ENCODE data around the gene GADD45G. TPM values are rescaled to one million over a fixed set of nuclear protein-coding genes. Genes with fewer than 3 reads are reported as not detected.

Gene GADD45G
- total and polyA plus RNA-seq, 7 donors = 5.7 to 37.8 (median 19.7) TPM

- Histone ChIP-seq H3K4me1 (peaks cover 0 to 27% (median 24%) of the 10 kb centered on the region in 4 donors), H3K36me3 (no peaks in the 10 kb centered on the region), H3K27ac (no peak overlapping the region), H3K4me3 (no peak overlapping the region), H3K27me3 (no peaks in the 10 kb centered on the region), H3K9me3 (no peaks in the 10 kb centered on the region)
- 86 to 94% methylated on average over 6 of the region's 6 CpGs for WGBS, 2 donors
- peak; percentile 41 for DNase-seq
- intact Hi-C loops (cut with DNase I) = no loop called here
- TF ChIP-seq POLR2A (IDR thresholded peaks at IDR 0.05) (no peak), EP300 (IDR thresholded peaks at IDR 0.05) (no peak), POLR2AphosphoS5 (IDR thresholded peaks at IDR 0.05) (no peak), CTCF (IDR thresholded peaks at IDR 0.05) (no peak)
These were observed 38.0 kb downstream of the GADD45G start for GRCh38 chr9:89642789-89643188.

DNA sequence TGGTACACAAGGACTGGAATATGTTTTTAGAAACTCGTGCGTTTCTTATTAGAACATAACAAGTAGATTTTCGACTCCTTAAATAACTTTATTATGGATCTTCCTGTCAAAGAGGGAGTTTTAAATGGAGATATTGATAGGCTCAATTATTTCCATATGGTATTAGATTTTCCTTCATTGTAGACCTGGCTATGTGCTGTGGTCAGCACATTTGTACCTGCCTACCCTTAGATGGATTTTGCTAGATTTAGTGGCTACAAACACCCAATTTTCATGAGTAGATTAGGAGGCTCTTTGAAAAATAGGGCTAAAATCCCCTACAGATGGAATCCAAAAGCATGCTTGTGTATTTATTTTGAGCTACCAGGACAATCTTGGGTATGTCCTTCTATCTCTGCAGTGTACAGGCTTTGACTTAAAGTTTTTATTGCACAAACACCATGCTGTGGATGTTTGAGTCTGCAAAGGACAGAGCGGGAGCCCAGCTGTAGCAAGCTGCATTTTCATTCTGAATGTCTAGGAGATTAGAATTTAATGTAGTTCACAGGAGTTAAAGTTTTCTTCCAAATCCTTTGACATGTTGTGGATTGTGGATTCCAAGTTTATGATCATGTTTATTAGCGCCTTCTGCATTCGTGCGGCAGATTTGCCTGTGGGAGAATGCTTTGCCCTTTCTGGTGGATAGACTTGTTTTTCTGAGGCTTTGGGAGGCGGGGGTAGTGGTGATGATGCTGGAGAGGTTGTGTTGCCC is 41.6 kb downstream of the GADD45G start:
- H3K9me3 ChIP-seq = no peaks in the 10 kb centered on the region
- H3K4me1 ChIP-seq = no peaks in the 10 kb centered on the region
- no peaks in the 10 kb centered on the region for H3K36me3 ChIP-seq
- H3K27ac ChIP-seq = no peak overlapping the region
- H3K4me3 ChIP-seq = no peak overlapping the region
- H3K27me3 ChIP-seq = no peaks in the 10 kb centered on the region
- 89 to 90% methylated on average over 8 of the region's 8 CpGs for WGBS, 2 donors
- DNase-seq = no peak
- no peak for TF ChIP-seq POLR2A (IDR thresholded peaks at IDR 0.05)
- intact Hi-C loops (cut with DNase I) = no loop called here

- Histone ChIP-seq H3K27ac (no peak overlapping the region), H3K9me3 (no peaks in the 10 kb centered on the region), H3K4me1 (no peaks in the 10 kb centered on the region), H3K4me3 (no peak overlapping the region), H3K27me3 (no peaks in the 10 kb centered on the region), H3K36me3 (no peaks in the 10 kb centered on the region)
- TF ChIP-seq CTCF (IDR thresholded peaks at IDR 0.05) (no peak), POLR2A (IDR thresholded peaks at IDR 0.05) (no peak), EP300 (IDR thresholded peaks at IDR 0.05) (no peak), POLR2AphosphoS5 (IDR thresholded peaks at IDR 0.05) (no peak)
- intact Hi-C loops (cut with DNase I) = no loop called here
- 80 to 81% methylated on average over 15 of the region's 15 CpGs for WGBS, 2 donors
- peak; percentile 40 for DNase-seq
These were observed 42.7 kb downstream of the GADD45G start for GRCh38 chr9:89647366-89648128.

DNA sequence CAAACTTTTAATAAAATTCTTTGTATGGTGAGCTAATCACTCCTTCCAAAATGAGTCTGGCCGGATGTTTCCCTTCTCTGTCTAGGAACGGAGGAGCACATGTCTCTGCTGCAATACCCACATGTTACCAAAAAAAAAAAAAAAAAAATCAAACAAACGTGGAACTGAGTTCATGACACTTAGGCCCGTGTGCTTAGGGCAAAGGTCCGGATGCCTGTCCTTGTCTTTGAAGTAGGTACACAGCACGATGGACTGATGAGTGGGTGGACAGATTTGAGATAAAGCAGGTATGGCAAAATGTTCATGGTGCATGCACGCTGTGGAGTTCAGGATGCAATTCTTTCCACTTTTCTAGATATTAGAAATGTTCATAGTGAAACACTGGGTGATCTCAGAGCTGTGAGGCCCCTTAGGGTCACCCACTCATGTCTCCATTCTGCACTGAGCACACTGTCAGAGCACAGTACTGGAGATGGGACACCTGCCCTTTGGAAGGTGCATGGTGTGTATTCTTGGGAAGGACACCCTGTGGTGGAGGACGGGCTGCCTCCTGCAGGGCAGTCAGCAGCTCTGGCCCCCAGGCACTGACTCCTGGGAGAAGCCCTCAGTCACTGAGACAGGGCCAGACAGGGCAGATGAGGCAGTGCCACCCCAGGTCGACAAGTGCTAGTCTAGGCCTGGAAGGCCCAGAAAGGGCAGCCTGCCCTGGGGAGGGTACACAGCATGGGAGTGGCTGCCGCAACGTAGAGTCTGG is 43.6 kb downstream of the GADD45G start:
- H3K4me3 ChIP-seq = no peak overlapping the region
- no peaks in the 10 kb centered on the region for H3K4me1 ChIP-seq
- WGBS, 2 donors = 68 to 77% methylated on average over 11 of the region's 11 CpGs
- no peak overlapping the region for H3K27ac ChIP-seq
- TF ChIP-seq EP300 (IDR thresholded peaks at IDR 0.05) (no peak), POLR2A (IDR thresholded peaks at IDR 0.05) (no peak)
- no peaks in the 10 kb centered on the region for H3K9me3 ChIP-seq
- intact Hi-C loops (cut with DNase I) = no loop called here
- no peaks in the 10 kb centered on the region for H3K36me3 ChIP-seq
- H3K27me3 ChIP-seq = no peaks in the 10 kb centered on the region
- peak; percentile 61 for DNase-seq

DNA sequence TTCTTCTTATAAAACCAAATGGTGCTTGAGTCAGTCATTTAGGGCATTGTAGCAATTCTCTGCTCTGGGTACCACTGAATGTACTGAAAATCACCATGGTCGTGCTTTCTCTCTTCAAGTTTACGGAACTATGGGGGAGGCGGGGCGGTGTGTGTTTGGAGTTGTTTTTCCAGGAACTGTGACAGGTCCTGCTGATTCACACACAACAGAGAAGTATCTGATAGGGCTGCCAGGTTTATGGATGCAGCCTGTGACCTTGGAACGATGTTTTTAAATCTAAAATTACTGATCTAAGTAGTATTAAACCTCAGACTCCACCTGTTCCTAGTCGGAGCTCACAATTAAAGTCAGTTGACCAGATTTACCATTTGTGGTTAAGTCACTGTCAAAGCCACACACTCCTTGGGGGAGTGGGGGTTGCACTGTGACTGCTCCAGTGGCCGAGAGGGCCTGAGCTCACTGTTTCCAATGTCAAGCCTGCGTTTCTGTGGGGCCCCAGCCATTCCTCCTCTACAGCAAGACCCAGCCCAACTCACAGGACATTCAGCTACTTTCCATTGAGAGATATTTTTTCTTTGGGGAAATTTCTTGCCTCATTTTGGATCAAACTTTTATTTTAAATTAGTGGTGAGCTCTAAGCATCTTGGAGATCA is 44.4 kb downstream of the GADD45G start:
- no peaks in the 10 kb centered on the region for H3K36me3 ChIP-seq
- intact Hi-C loops (cut with DNase I) = no loop called here
- peak; percentile 46 for DNase-seq
- H3K4me3 ChIP-seq = no peak overlapping the region
- no peak for TF ChIP-seq EP300 (IDR thresholded peaks at IDR 0.05)
- no peak for TF ChIP-seq CTCF (IDR thresholded peaks at IDR 0.05)
- no peak for TF ChIP-seq POLR2A (IDR thresholded peaks at IDR 0.05)
- TF ChIP-seq POLR2AphosphoS5 (IDR thresholded peaks at IDR 0.05) = no peak
- WGBS, 2 donors = 61 to 82% methylated on average over 8 of the region's 8 CpGs
- H3K4me1 ChIP-seq = no peaks in the 10 kb centered on the region
- H3K27ac ChIP-seq = no peak overlapping the region
- H3K27me3 ChIP-seq = no peaks in the 10 kb centered on the region
- H3K9me3 ChIP-seq = no peaks in the 10 kb centered on the region

Data from sigmoid colon (tissue), 7 donors.